Lung microvascular endothelial cell (primary cell): Measurements from ENCODE around the gene MMP20. TPM values are rescaled to one million over a fixed set of nuclear protein-coding genes. Genes with fewer than 3 reads are reported as not detected.

Experiments used
- total RNA-seq: library from RNA; depleted of rRNA; stranded (reverse); fragments of >200 nt; gene quantifications from 2 replicates; pipeline ENCODE4 v1.2.1, GENCODE V29; 2014

MMP20 gene
- total RNA-seq, 1 donor from 2014 or later: not detected

Other genes with a start within 250 kb of the MMP20 start
- 169 and 269 TPM in 2 replicates for gene TMEM123, start 172.6 kb downstream of the MMP20 start, total RNA-seq
- 0.20 and 10.0 TPM in 2 replicates for gene MMP7, start 94.6 kb downstream of the MMP20 start, total RNA-seq
- not detected in 2 replicates for gene MMP27, start 80.4 kb upstream of the MMP20 start, total RNA-seq
- gene MMP8, start 99.6 kb upstream of the MMP20 start, total RNA-seq: not detected in 2 replicates
- gene MMP10, start 155.3 kb upstream of the MMP20 start, total RNA-seq: 0.60 and 45.8 TPM in 2 replicates
- gene MMP1, start 172.8 kb upstream of the MMP20 start, total RNA-seq: 28.4 and 326 TPM in 2 replicates
- gene MMP3, start 218.3 kb upstream of the MMP20 start, total RNA-seq: not detected in 2 replicates
- not detected in 2 replicates for gene MMP12, start 249.7 kb upstream of the MMP20 start, total RNA-seq